ENCODE data around the gene RASA2.

DNA sequence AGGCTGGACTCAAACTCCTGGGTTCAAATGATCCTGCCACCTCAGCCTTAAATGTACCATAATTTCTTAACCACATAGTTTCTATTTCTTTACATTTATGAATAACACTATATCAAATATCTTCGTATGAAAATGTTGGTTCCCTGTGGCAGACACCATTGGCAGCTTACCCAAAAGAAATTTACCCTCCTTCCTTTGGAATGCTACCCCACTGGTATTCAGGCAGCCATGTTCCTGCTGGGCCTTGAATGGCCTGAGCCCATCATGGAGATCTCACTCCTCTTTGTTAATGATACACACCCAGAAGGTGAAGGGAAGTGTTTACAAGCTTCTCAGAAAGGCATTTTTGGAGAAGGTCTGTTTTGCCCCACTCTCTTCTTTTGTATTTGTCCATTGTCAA, 157.0 kb downstream of the RASA2 start:
- TF ChIP-seq CTCF (IDR thresholded peaks at IDR 0.05) = no peak
- no peak for TF ChIP-seq POLR2A (IDR thresholded peaks at IDR 0.05)
